Activated CD8-positive, alpha-beta memory T cell treated with anti-CD3 and anti-CD28 coated beads for 48 hours (primary cell): Measurements from ENCODE around the gene RIPOR3.
"Not testable (repeated sequence)": the region's sequence is repeated elsewhere in the genome, so short reads cannot be mapped to it uniquely, and the experiment has no call there.

ENCODE experiments used
- DNase-seq, 3 experiments: peaks; one replicate each; pipeline ENCODE4 v3.0.0-alpha.2; 2020; ENCODE audit warnings: low read depth in 2 of 3, low spot score in 2 of 3

Gene RIPOR3

DNA sequence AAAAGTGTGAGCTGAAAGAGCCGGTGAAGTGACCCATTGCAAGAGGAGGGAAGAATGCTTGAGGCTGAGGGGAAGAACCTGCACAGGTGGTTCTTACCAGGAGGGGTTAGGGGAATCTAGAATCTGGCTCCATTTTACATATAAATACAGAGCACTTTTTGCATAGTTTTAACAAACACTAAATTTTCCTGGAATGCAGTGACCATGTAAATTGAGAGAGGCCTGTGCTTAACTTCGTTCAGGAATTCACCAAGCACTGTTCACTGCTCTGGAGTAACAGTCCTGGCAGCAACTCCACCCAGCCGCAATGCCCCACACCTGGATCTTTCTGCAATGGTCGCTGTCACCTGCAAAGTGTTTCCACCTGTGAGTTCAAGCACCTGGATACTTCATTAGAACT is 13.2 kb upstream of the RIPOR3 start:
- DNase-seq, result no peak

DNA sequence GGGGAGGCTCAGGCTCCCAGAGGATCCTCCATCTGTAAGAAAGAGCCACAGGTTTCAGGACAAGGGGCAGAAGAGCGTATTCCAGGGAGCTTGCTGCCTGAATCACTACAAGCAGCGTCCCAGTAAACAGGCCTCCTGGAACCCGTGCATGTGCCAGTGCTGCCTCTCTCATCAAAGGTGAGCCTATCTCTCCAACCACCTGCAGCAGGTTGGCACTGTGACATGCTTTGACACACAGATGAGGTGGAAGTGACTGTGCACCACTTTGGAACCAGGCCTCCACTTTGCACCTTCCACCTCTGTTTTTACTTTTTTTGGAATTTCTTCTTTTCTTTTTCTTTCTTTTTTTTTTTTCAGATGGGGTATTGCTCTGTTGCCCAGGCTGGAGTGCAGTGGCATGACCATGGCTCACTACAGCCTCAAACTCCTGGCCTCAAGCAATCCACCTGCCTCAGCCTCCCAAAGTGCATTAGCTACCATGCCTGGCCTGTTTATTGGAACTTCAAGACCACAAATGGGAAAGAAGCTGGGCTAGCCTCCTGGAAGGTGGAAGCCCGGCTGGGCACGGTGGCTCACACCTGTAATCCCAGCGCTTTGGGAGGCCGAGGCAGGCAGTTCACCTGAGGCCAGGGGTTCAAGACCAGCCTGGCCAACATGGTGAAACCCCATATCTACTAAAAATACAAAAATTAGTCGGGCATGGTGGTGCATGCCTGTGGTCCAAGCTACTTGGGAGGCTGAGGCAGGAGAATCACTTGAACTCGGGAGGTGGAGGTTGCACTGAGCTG is 12.5 kb upstream of the RIPOR3 start:
- not testable (repeated sequence) for DNase-seq

DNA sequence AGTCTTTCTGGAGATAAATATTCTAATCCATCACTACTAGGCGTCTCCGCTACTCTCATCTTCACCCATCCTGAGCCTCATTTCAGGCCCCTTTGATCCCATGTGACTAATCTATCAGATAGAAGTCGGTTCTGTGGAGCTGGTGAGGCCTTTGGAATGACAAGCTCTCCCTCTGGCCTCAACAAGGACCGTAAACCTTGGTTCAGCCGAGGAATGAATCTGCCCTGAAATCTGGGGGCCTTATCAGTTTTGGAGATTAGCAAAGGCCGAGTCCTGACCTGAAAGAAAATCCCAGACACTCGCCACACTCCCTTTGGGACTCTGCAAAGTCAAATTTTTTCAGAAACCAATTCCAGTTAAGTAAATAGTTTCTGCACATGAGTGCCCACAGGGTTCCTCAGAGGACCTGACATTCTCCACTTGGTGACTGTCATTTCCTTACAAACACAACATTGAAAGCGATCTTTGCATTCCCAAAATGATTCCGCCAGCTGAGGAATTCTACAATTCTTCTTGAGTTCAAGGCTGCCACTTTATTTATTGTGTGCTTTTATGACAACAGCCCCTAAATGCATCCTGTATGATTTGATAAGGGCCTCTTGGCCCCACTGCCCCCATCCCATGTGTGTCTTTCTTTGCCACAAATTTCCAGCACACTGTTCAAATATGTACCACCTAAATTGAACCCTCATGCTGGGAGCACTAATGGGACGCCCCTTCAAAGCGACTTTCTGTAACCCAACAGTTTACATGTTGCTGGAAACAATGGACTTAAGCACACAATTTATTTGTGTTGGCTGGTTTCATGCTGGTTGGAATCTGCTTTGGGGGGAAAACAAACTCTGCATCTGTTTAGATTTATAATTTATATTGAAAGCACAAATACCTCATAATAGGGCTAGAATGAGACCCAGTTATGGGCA is 10.0 kb upstream of the RIPOR3 start:
- no peak for DNase-seq

DNA sequence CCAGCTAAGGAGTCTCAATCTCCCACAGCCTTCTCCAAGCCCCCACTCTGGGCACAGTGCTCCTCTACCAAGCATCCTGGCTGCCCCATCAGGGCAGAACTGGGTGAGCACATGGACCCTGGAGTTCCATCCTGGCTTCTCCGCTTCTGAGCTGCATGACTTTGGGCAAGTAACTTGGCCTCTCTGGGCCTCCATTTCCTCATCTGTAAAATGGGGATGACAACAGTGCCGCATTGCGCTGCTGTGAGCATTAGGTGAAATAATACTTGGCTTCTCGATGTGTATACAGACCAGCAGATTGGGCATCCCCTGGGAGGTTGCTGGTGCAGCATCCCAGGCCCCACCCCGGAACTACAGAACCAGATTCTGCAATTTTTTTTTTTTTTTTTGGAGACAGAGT is 8.3 kb upstream of the RIPOR3 start:
- no peak for DNase-seq

DNA sequence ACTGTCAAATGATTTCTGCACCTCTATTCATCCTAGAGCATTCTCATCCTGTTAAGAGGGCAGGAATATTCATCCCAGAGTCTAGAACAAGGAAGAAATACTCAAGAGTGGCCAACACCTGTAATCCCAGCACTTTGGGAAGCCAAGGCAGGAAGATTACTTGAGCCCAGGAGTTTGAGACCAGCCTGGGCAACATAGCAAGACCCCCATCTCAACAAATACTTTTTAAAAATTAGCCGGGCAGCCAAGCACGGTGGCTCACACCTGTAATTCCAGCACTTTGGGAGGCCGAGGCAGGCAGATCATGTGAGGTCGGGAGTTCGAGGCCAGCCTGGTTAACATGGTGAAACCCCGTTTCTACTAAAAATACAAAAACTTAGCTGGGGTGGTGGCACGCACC is 6.9 kb upstream of the RIPOR3 start:
- not testable (repeated sequence) for DNase-seq

DNA sequence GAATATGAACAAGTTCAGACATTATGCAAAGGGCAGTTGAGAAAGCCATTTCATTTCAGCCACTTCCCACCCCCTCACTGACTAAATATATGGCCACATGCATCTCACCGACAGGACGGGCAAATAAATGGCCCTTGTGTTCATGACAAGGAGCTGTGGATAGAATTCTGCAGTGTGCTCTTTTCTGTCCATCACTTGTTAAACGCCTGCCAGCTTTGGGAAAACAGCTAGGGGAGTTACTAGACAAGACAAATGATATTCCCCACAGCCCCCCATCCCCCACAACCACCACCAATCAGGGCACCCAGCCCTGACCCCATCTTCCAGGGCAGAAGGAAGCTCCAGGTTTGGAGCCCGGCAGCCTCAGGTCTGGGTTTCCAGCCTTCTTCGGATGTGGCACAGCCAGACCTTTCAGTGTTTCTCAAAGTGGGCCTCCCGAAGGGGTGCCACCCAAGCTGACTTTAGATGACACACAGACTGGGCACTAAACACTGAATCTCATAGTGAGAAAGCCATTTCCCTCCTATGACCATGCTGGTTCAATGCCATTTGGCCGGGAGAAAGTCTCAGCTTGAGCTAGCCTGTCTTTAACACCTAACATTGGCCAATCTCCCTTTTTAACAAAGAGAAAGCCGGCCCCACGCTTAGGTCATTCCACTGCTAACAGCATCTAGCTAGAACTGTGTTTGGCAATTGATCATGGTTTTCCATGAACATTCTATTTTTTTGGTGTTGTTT is 4.0 kb upstream of the RIPOR3 start:
- DNase-seq, result no peak

DNA sequence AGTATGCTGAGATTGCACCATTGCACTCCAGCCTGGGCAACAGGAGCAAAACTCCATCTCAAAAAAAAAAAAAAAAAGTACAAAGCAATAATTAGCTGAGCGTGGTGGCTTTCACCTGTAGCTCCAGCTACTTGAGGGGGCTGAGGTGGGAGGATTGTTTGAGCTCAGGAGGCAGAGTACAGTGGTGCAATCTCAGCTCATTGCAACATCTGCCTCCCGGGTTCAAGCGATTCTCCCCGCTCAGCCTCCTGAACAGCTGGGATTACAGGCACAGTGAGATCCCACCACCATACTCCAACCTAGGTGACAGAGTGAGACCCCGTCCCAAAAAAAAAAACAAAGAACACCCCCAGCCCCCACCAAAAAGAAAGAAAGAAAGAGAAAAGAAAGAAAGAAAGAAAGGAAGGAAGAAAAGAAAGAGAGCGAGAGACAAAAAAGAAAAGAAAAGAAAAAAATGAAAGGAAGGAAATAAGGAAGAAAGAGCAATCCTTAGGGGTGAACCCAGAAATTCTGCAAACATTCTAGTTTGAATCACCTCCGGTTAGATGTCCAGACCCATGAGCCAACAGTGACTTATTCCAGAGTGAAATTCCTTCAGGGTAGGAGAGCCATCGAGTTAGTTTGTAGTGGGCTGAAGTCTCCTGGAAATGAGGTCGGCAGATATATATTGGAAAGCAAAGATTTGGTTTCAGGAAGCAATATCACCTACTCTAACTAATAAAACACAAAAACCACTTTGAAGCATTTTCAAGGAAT is 3.2 kb upstream of the RIPOR3 start:
- DNase-seq, result no peak

DNA sequence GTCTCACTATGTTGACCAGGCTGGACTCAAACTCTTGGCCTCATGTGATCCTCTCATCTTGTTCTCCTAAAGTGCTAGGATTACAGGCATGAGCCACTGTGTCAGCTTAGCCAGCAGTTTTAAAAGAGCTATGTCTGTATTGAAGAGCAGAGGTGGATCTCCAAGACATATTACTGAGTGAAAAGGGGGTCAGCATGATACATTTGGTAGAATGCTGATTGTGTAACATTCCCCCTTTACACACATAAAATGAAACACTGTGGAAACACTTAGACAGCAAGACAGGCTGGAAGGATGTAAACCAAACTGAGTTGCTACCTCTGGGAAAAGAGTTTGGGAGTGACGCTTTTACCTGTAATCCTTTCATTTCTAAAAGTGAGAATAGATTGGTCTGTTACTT is 1.7 kb upstream of the RIPOR3 start:
- DNase-seq, result no peak

DNA sequence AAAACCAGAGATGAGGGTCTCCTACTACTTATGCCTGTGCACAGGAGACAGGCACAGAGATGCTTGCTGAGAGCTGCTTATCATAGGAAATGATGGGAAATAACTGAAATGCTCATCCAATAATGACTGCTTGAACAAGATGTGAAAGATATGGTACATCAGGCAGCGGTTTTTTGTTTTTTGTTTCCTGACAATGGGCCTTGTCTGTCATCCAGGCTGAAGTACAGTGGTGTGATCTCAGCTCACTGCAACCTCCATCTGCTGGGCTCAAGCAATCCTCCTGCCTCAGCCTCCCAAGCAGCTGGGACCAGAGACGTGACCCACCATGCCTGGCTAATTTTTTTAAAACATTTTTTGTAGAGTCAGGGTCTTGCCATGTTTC is 1.2 kb upstream of the RIPOR3 start:
- DNase-seq, result no peak

DNA sequence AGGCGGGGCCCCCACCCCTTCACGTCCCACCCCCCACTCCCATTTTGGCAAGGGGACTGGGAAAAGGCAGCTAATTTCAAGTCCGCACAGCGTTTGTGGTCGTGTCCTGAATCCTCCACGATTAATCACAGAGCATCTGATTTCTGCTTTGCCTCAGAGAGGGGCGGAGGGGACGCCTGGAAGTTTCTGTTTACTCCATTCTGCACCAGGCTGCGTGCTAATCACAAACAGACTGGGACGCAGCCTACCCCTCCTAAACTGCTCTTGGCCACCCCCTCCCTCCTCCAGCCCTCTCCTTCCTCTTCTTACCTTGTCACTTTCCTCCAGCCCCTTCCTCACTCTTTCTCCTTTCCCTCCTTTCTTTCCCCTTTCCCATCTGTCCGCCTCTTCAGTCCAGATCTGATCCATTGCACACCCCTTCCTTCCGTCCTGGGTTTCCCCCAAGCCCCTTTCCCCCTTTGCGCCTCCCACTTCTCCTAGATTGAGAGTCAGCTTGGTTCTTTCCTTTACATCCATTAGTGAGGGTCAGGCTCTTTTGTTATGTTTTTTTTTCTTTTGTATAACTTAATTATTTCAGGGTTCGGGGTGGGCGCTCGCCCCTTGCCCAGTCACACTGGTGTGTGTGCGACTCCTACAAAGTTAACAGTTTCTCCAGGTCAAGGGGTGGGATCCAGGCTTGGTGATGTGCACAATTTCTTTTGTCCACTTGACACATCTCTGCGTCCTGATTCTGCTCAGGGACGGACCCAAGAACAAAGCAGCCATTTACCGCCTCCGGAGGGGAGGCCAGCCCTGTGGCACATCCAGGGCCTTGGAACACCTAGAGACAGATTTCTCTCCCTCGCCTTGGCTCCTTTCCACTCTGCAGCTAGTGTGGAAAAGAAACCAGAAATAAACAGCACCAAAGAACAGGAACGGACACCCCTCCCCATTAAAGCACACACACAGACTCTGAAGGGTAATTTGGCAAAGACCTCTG is 520 bp upstream of the RIPOR3 start:
- no peak for DNase-seq

DNA sequence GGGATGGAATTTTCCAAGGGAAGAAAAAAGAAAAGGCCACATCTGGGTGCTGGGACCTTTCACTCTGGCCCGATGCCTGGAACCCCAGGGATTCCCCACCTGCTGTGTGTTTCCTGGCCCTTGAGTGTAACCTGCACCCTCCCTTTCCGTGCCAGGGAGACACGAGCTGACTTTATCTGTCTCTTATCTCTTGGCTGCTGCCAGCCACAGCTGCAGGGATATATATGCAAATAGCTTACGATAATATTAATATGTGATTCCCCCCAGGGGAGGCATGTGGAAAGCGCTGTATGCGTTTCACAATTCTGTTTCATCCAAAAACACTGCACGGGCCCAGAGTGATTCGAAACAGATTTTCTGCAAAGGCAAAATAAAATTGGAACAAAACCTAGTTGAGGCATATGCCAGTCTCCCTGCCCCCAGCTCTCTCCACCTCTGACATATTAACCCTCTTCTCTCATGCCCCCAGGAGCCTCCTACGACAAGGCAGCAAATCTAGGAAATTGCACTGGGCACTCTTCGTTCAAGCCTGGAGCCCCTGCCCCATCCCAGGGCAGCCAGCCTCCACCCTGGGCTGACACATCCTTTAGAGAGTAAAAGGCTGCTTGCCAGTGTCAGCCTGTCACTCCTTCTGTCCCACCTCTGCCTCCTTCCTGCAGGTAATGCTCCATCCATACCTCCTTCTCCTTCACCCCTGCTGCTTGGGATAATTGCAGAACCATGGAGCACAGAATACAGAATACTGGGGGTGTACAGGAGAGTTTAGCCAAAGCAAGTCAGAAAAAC is 1.3 kb downstream of the RIPOR3 start:
- DNase-seq, result no peak

DNA sequence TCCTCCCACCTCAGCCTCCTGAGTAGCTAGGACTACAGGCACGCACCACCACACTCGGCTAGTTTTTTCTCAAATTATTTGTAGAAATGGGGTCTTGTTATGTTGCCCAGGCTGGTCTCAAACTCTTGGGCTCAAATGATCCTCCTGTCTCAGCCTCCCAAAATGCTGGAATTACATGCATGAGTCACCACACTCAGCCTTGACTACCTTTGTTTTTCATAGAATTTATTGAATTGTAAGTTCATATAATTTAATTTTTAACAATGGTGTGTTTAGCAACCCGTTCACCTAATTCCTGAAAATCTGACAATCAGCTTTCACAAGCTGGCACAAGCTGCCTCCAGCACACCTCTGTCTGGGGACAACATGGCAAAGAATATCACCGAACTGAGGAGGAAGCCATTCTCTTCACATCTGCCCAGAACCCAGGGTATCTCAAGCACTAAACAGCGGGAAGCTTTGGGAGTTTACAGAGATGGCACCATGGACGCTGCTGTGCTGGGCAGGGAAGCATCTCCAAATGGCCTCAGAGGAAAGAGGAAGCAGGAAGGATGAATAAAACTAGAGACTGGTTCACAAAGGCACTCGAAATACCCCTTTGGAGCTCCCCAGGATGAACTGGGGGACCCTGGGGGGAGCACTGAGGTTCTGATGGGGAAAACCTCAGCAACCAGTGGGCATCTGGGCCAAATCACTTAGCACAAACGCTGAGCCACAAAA is 2.9 kb downstream of the RIPOR3 start:
- no peak for DNase-seq

DNA sequence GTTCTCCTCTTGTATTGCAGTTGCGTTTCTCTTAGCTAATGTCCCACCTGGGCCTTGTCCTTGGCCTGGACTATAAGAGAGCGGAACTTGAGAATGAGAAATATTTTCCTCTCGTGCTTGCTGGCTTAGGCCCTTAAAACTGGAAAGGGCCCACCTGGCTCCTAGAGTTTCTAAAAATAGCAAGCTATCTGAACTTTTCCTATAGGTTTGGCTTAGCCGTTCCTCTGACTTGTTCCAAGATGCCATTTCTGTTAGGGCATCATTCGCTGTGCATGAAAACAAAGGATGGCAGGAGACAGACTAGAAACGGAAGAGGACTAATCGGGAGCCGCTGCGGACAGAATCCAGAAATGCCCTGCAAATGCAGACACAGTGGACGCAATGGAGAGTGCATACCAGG is 4.5 kb downstream of the RIPOR3 start:
- DNase-seq, result no peak

DNA sequence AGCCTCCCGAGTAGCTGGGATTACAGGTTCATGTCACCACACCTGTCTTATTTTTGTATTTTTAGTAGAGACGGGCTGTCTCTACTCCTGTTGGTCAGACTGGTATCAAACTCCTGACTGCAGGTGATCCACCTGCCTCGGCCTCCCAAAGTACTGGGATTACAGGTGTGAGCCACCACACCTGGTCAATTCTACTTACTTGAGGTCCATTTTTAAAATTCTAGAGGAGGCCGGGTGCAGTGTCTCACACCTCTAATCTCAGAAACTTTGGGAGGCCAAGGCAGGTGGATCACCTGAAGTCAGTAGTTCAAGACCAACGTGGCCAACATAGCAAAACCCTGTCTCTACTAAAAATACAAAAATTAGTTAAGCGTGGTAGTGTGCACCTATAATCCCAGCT is 7.8 kb downstream of the RIPOR3 start:
- no peak for DNase-seq

DNA sequence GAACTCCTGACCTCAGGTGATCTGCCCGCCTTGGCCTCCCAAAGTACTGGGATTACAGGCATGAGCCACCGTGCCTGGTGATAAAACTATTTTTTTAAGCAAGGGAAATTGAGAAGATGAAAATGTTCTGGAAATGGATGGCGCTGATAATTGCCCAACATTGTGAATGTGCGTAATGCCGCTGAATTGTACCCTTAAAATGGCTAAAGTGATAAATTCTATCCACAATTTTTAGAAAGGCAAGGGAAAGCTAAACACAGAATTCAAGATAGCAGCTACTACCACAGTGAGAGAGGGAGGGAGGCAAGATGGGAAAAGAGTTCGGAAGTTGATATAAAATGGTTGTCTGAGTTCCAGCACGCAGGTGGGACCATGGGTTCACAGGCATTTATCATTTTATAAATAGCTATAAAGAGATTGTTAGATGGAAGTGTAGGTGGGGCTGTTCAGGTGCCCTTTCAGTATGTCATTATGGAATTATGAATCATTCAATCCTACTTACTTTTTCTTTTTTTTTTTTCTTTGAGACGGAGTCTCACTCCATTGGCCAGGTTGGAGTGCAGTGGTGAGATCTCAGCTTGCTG is 8.3 kb downstream of the RIPOR3 start:
- DNase-seq, result no peak

DNA sequence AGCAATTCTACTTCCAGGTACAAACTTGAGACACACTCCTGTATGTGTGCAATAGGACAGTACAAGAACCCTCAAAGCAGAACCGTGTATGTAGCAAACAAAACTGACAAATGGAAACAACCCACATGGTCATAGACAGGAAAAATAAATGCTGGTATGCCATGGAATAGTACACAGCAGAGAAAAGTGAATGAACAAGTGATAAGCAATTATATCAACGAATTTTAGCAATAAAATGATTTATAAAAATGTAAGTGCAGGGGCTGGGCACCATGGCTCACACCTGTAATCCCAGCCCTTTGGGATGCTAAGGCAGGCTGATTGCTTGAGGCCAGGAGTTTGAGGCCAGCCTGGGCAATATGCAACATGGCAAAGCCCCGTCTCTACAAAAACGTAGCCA is 9.3 kb downstream of the RIPOR3 start:
- no peak for DNase-seq

DNA sequence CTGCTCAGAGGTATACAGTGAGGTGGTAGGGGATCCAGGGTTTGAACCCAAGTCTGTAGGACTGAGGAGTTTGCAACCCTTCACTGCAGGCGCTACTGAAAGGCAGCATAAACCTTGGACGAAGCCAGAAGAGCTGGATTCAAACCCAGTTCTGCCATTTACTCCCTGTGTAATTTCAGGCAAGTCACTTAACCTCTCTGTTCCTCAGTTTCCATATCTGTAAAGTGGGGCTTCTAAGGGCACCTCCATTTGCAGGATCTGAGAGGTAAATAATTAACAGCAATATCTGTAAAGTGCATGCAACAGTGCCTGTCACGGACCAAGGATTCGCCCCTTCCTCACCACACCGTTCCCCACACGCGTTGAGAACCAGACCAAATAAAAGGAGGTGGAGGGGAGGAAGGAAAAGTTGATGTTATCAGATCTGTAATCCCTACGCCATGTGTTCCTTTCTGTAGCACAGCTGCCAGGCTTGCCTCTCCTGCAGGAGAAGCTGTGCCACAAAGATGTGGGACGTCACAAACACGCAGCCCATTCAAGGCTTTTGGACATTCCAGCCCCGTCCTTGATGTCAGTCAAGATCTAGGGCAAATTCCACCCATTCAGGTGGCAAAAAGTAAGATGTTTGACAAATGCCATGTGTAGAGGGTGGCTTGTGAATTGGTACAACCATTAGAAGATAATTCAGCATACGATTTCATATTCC is 9.8 kb downstream of the RIPOR3 start:
- DNase-seq, result no peak
